ENCODE results near the gene SHC3. TPM values are rescaled to one million over a fixed set of nuclear protein-coding genes. Genes with fewer than 3 reads are reported as not detected.

SHC3 gene
- total and polyA plus RNA-seq, 2 donors (not counting 3 experiments of a cell fraction or from before 2014, with no cell fraction given): 1.0 to 2.0 TPM

- no TSS peak for BruUV-seq (replicated peaks)
- Histone ChIP-seq H3K79me2 (ENCODE audit: control insufficient read depth, insufficient read depth, low read length) (no peaks in the 10 kb centered on the region), H3K27me3 (ENCODE audit: control insufficient read depth in 2 of 2, insufficient read depth in 2 of 2, low read length in 2 of 2) (no peaks in the 10 kb centered on the region), H4K20me1 (replicated peaks; ENCODE audit: control insufficient read depth, extremely low read depth, insufficient read depth, low read length) (no peaks in the 10 kb centered on the region), H3K4me1 (ENCODE audit: control insufficient read depth, extremely low read depth, insufficient read depth, low read length) (no peaks in the 10 kb centered on the region), H3K36me3 (ENCODE audit: control insufficient read depth in 2 of 2, extremely low read depth in 1 of 2, insufficient read depth in 2 of 2, low read length in 2 of 2) (no peaks in the 10 kb centered on the region), H3K4me3 (replicated peaks in 1 of 3; ENCODE audit: insufficient read depth in 1 of 3, low read depth in 1 of 3, low read length in 3 of 3) (no peak overlapping the region), H2AFZ (ENCODE audit: low read depth, low read length) (no peak overlapping the region), H3K9me1 (replicated peaks; ENCODE audit: control insufficient read depth, extremely low read depth, insufficient read depth, low read length) (no peaks in the 10 kb centered on the region), H3K9me3 (replicated peaks; ENCODE audit: control insufficient read depth, insufficient read depth, low read length) (no peaks in the 10 kb centered on the region), H3K27ac (ENCODE audit: insufficient read depth, low read depth, low read length) (no peak overlapping the region), H3K4me2 (ENCODE audit: insufficient read depth, low read length) (no peak overlapping the region), H3K9ac (replicated peaks; ENCODE audit: extremely low read depth, insufficient read depth, low read length) (no peak overlapping the region)
- dilution Hi-C loops (cut with MboI; ENCODE audit: extremely low pct_ligation_motif_present, low sequenced_read_pairs): no loop called here
- FAIRE-seq (no peak), DNase-seq (ENCODE audit: low read depth, low spot score) (no peak)
- CTCF ChIA-PET: no interaction called here
- intact Hi-C loops (cut with micrococcal nuclease): no loop called here
- POLR2A ChIA-PET: no interaction called here
- TF ChIP-seq GATA2 (IDR thresholded peaks at IDR 0.05; ENCODE audit: insufficient read depth, insufficient read length, low read depth, low read length) (no peak), MAX (IDR thresholded peaks at IDR 0.05; ENCODE audit: insufficient read depth, insufficient read length) (no peak), FOS (IDR thresholded peaks at IDR 0.05; ENCODE audit: borderline replicate concordance, insufficient read depth, low read length) (no peak), EZH2 (IDR thresholded peaks at IDR 0.05; ENCODE audit: borderline replicate concordance, low read depth, low read length, severe bottlenecking) (no peak), POLR2AphosphoS5 (IDR thresholded peaks at IDR 0.05; ENCODE audit: insufficient read depth, low read depth, low read length) (no peak), POLR2A (IDR thresholded peaks at IDR 0.05; ENCODE audit: low read depth, low read length) (no peak), JUN (IDR thresholded peaks at IDR 0.05; ENCODE audit: borderline replicate concordance, insufficient read depth, insufficient read length, low read depth) (no peak)
- TF ChIP-seq, protein P1, sequence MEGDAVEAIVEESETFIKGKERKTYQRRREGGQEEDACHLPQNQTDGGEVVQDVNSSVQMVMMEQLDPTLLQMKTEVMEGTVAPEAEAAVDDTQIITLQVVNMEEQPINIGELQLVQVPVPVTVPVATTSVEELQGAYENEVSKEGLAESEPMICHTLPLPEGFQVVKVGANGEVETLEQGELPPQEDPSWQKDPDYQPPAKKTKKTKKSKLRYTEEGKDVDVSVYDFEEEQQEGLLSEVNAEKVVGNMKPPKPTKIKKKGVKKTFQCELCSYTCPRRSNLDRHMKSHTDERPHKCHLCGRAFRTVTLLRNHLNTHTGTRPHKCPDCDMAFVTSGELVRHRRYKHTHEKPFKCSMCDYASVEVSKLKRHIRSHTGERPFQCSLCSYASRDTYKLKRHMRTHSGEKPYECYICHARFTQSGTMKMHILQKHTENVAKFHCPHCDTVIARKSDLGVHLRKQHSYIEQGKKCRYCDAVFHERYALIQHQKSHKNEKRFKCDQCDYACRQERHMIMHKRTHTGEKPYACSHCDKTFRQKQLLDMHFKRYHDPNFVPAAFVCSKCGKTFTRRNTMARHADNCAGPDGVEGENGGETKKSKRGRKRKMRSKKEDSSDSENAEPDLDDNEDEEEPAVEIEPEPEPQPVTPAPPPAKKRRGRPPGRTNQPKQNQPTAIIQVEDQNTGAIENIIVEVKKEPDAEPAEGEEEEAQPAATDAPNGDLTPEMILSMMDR (IDR thresholded peaks at IDR 0.05; ENCODE audit: extremely low read depth in 1 of 2, insufficient read depth in 1 of 2, low read depth in 1 of 2, low read length in 2 of 2): no peak
Measured at GRCh38 chr9:89106224-89106851, 72.3 kb downstream of the SHC3 start.
